Measurements from ENCODE around the gene METAP1D. TPM values are rescaled to one million over a fixed set of nuclear protein-coding genes. Genes with fewer than 3 reads are reported as not detected.
"Not testable (repeated sequence)": the region's sequence is repeated elsewhere in the genome, so short reads cannot be mapped to it uniquely, and the experiment has no call there.

METAP1D gene
- total RNA-seq, 1 experiment from 2014 or later: 10.2 TPM

DNA sequence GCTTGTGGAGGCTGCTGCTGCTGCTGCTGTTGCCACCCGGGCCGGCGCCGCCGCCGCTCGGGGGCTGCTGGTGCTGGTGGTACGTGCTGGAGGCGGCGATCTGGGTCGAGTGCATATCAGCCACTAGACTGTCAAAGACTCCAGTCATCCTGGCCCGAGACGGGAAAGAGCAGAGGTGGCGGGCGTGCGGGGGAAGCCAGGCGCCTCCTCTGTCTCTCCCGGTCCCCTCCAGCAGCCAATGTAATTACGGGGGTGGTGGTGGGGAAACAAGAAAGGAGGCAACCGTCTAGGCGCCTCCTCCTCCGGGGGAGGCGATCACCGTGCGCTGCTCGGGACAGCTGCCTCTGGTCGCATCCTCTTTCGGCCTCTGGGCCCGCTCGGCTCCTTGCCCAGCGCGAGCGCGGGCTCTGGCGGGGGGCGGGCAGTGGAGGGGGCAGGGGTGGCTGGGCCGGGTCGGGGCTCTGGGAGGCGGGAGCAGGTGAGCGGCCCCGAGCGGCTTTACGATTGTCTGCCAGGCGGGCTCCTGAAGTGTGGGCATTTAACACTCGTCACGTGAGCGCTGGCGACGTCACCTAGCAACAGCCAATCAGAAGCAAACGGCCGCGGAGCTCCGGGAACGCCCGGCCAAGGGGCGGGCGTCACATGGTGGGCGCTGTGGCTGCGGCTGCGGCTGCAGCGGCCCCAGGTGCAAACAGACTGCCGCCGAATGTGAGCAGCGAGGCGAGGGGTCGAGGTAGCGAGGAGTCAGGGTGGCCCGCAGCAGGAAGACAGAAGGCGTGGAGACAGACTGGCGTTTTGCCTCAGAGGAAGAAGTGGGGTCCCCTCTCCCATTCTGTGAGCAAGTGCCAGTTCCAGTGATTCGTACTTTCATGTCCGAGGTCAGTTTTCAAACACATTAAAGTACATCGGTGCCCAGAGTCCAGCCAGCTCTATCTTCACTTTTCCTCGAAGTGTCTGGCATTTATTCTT is 102.9 kb downstream of the METAP1D start, which contains the start of gene DLX2:
Gene DLX2 (minus strand): TSS at position 510 of the 969 bp plus-strand sequence. CDS start 362 bp downstream, at position 148.
- peak; percentile 91 for DNase-seq (ENCODE audit: low spot score)

DNA sequence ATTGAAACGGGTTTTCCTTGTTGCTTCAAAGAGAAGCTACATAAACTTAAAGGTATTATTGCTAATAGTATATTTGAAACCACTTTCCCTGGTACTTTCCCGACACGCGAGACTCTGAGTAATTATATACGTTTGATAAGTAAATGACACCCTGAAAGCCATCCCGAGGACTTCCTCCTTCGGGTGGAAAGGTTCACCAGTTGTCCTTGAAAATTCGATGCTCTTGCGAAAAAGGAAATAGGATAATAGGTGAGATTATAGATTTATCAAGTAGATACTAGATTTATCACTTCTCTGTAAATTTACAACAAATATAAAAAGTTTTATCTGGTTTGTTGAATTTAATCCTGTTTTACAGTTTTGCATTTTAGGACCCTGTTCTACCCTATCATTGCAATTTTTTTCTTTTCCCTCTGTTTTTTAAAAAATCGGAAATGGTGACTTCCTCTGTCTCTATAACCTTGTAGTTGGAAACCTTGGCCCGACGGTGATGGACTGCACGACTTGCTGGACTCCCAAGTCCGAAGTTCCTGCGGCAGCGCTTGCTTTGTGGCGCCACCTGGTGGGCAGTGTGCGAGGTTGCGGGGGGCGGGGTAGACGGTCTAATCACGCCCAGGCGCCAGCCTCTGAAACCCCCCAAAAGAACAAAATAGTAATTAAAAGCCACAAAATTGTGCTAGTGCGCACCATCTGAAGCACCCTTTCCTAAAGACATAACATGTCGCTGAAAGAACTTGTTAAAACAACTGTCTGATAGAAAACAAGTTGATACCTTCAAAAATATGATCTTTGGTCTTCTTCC is 103.9 kb downstream of the METAP1D start:
- DNase-seq (ENCODE audit: low spot score): peak; percentile 82

DNA sequence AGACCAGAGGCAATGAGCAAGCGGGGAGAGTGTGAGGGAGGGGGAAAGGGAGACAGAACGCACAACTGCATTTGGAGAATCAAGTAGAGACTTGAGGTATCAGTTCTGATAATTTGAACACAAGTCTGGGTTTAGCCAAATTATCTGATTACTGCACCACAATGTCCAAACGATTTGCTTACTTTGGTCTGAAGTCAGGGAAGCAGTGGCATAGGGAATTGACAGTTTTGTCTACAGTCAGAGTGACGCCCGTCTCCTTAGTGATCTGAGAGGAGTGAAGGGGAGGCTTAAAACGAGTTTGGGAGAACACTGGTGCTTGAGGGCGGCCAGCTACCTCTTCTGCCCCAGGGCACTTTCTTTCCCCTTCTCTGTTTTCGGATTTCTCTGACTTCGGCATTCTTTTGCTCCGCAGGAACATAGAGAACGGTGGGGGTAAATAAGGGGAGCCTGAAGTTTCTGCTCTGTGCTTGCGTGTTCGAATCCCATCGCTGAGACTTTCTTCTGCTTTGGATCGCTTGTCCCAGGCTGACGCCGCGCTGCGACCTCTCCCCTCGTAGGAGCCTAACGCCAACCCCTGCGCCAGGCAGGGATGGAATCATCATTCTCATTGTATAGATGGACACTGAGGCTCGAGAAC is 105.8 kb downstream of the METAP1D start:
- DNase-seq (ENCODE audit: low spot score): no peak

DNA sequence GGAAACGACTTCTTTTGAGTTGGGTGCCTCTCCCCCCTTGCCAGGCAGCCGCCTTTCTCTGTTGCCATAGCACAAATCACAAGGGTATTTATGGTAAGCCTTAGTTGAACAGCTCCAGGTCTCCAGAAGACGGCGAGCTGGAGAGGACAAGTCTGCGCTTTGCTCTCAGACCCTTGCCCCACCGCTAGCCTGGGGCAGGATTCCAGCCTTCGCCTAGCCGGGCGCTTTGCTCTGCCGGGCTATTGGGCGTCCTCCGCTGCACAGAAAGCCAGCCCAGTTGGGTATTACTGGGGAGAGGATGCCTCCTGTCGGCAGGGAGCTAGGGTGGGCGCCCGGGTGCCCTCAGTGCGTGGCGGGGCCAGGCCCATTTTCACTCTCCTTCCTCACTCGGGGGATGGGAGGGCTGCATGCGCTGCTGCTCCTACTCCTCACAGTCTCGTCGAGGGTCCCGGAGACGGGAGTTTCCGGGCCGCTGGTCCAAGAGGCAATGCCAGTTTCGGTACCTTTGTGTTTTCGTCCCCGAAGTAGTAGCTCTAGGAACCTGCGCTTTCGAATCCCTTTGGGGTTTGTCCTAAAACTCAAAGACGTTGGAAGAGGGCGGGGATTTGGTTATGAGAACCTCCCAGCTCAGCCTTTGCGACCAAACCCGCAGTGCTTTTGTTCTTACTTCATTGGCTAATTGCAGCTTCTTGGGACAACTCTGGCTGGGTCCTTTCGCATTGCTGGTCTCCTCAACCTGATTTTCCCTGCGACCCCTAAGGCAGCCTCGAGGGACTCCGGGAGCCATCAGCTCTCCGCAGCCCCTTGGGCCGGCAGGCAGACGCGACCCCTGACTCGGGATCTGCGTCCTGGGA is 106.6 kb downstream of the METAP1D start:
- no peak for DNase-seq (ENCODE audit: low spot score)

DNA sequence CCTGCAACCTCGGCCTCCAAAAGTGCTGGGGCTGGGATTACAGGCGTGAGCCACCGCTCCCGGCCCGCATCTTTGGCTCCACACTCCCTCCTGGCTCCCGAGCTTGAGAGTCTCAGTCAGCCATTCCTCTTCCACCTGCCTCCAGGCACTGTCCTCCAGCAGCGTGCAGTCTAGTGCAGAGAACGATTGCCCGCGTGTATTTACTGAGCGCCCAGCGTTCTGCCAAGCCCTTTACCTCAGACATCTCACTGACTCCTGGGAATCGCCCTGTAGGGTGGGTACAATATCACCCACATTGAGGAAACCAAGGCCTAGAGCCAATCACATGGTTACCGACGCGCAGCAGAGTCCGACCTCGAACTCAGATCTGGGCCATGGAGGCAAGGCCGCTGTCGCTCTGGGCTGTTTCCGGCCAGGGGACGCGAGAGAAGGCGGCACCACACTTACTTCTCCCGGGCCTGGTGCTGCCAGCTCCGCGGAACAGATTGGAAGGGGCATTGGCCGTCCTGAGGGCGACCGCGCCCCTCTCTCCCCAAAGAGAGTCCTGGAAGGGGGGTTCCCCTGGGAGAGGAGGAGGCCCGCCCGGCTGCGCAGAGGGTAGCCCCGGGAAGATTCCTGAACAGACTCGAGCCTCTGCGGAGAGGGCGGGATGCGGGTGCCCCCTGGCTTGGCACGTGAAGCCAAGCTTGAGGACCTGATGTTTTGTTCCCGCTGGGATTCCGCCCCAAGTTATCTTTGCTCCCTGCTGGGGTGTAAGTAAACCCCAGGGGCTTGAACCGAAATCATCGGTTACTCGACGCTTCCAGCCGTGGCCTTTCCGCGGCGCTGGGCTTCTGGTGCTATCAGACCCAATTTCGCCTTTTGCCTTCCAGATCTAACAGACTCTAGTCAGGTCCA is 108.2 kb downstream of the METAP1D start:
- no peak for DNase-seq (ENCODE audit: low spot score)

DNA sequence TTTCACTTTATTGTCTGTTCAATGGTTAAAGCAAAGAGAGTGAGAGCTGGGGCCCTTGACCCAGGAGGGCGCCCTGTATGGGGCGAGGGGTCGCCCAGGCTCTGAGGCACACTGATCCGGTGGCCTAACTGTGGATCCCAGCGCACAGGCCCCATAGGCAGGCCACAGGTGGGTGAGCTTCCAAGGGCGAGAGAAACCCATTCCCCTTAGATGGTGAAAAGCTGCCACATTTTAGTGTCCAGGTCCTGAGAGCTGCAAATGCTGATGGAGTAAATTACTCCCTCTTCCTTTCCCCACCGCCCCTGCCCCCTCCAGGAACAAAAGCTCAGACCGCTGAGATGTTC is 108.8 kb downstream of the METAP1D start:
- DNase-seq (ENCODE audit: low spot score): no peak

DNA sequence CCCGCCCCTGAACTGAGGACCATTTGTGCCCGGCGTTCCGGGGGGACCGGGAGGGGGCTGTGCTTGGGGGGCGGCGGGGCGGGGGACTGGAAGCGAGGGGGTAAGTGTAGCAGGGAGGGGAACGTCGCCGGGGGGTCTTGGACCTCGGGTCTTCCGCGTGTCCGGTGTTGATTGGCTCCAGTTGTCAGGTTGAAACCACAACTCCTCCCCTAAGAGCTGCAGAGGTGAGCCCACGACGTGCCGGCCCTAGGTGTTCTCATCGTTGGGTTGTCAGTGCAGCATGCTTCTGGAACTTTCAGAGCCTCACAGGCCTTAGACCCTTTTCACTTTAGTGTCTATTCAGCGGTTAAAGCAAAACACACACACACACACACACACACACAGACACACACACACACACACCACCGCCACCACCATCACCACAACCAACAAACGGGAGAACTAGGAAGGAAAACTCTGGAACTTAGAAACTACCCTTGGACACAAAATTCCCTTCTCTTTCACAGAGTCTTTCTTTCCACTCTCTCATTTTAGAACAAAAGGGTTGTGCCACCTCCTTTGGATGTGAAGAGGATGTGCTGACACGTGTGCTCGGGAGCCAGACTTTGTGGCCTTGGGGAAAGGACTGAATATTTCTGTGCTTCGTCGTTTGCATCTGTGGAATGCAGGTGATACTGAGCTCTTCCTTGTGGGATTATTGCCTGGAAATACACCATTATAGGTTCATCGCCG is 109.7 kb downstream of the METAP1D start:
- DNase-seq (ENCODE audit: low spot score): no peak

DNA sequence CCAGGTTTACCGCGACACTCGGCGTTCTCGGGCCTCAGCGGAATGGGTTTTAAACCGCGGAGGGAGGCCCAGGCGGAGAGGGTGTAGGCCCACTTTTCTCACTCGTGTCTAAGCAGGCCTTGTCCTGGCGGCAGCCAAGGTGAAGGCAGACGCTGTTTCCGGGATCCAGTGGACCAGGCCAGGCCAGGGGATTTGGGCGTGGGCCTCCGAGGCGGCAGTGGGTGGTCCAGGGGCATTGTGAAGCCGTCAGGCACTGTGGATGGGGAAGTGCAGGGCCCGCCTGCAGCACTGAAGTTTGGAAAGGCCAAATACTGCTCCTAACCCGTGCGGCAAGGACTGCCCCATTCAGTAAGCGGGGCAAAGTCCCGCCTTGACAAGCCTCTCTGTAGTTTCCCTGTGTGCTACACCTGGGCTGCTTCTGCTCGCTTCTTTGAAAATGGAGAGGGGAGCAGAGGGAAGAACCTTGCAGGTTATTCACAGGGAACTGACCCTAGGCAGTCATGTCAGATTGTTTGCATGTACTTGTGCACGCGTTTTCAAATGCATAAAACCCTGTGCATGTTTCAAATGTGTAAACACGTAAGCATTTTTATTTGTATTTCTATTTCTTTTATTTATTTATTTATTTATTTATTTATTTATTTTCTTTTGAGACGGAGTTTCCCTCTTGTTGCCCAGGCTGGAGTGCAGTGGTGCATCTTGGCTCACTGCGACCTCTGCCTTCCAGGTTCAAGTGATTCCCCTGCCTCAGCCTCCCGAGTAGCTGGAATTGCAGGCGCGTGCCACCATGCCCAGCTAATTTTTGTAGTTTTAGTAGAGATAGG is 110.4 kb downstream of the METAP1D start:
- no peak for DNase-seq (ENCODE audit: low spot score)

DNA sequence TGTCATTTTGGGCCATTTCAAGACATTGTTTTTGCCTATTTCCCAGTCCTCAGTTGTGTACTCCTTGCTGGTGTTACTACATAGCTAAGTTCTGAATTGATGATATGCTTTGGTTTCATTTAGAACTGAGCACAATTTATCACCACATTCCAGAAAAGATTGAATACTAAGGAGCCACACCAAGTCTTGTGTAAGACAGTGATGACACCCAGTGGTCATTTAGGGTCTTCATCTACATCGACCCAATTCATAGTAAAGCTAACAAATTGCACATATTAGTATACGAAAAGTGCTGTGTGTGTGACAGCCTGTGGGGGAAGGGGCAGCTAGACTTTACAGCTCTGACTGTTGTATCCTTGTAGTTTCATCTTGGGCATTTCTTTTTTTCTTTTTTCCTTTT is 113.9 kb downstream of the METAP1D start:
- DNase-seq (ENCODE audit: low spot score): peak; percentile 47

DNA sequence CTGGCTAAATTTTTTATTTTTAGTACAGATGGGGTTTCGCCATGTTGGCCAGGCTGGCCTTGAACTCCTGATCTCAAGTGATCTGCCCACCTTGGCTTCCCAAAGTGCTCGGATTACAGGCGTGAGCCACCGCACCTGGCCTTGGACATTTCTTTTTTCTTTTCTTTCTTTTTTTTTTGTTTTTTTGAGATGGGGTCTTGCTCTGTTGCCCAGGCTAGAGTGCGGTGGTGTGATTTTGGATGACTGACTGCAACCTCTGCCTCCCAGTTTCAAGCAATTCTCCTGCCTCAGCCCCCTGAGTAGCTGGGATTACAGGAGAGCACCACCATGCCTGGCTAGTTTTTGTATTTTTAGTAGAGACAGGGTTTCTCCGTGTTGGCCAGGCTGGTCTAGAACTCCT is 114.4 kb downstream of the METAP1D start:
- not testable (repeated sequence) for DNase-seq (ENCODE audit: low spot score)

DNA sequence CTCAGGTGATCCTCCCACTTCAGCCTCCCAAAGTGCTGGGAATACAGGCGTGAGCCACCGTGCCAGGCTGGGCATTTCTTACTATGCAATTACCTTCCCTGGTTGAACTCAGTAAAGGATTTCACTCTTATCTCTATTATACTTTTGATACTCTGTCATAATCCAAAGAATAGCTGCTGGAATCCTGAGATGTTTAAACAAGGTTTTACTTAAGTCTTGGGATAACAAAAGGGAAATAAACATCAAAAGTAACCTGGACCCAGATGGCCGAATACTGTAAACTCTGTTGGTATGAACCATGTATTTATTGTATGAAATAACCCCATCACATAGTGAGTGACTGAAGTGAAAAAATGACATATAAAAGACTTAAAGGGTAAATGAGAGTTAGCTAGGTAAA is 114.8 kb downstream of the METAP1D start:
- no peak for DNase-seq (ENCODE audit: low spot score)

DNA sequence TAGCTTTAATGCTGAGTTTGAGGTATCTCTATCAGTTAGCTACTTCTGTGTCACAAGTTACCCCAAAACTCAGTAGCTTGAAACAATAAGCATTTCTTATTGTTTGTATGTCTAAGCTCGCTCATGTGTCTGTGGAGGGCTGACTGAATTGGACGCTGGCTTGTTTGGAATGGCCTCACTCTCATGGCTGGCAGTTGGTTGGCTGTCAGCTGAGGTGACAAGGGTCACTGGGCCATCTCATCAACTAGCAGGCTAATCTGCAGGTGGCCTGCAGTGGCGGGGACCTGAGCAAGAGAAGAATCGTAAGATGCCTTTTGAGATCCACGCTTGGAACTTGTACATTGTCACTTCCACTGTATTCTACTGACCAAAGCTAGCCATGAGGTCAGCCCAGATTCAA is 116.4 kb downstream of the METAP1D start:
- DNase-seq (ENCODE audit: low spot score): no peak

DNA sequence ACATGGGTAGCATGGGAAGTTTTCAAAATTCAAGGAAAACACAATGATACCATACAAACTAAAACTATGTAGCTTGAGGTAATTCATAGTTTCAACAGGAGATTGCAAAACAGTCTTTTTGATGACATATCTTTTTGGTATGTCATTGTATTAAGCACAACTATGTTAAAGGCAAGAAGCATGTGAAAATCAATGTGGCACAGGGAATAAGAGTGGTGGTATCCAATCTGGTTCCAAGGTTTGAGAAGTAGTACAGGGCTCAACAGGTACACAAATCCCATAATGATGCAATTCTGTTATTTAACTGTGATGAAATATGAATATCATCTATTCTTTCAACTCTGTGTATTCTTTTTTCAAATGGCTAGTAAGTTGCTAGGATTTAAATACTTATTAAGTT is 119.3 kb downstream of the METAP1D start:
- DNase-seq (ENCODE audit: low spot score): peak; percentile 61

DNA sequence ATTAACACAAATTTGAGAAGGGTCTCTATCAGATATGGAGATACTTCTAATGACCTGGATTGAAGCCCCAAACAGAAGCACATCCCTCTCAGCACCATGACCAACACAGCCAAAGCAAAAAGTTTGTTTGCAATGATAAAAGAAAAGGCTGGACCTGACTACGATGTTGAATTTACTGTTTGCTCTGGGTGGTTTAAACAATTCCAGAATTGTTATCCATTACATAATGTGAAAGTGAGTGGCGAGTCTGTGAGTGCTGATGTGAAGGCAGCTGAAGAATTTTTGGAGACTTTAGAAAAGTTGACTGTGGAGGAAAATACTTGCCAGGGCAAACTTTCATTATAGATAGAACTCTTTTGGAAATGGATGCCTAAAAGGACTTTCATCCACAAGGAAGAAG is 120.4 kb downstream of the METAP1D start:
- DNase-seq (ENCODE audit: low spot score): no peak

DNA sequence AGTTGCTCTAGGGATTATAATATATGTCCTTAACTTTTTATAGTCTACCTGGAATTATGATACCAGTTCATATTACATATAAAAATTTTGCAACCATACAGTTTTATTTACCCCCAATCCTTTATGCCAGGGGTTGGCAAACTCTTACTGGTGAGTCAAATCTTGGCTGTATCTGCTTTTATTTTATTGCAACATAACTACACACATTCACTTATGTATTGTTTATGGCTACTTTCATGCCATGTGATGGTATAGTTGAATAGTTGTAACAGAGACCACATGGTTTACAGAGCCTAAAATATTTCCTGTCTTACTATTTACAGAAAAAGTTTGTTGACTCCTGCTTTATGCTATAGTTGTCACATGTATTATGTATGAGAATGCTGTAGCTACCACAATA is 128.7 kb downstream of the METAP1D start:
- no peak for DNase-seq (ENCODE audit: low spot score)

DNA sequence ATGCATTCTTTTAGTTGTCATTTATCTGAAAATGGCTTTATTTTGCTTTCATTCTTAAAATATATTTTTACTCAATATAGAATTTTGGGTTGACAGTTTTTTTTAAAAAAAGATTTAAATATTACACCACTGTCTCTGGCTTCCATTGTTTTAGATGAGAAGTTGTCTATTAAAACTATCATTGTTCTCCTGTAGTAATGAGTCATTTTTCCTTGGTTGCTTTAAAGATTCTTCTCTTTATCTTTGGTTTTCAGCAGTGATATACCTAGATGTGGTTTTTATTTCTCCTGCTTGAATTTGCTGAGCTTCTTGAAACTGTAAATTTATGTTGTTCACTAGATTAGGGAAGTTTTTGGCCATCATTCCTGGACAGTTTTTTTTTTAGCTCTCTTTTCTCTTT is 129.7 kb downstream of the METAP1D start:
- DNase-seq (ENCODE audit: low spot score): no peak

Measured in A172 (cell line).